GM12865 (cell line): ENCODE data around the gene CYP2C8.

Source experiments
- DNase-seq: peaks from one replicate; pipeline ENCODE4 v3.0.0; 2010; ENCODE audit warnings: low read depth
- H3K4me3 ChIP-seq: 2 replicates; pipeline ENCODE4 v1.5.1; 2011; ENCODE audit warnings: mild to moderate bottlenecking, low read depth, low read length, control low read depth
- TF ChIP-seq, protein P1 (sequence below): IDR thresholded peaks from 2 replicates; pipeline ENCODE4 v1.5.1; 2011; ENCODE audit warnings: low read length, control low read depth, low read depth, inconsistent platforms; ENCODE audit not compliant: insufficient read depth; ENCODE audit errors: missing control alignments

Gene CYP2C8

DNA sequence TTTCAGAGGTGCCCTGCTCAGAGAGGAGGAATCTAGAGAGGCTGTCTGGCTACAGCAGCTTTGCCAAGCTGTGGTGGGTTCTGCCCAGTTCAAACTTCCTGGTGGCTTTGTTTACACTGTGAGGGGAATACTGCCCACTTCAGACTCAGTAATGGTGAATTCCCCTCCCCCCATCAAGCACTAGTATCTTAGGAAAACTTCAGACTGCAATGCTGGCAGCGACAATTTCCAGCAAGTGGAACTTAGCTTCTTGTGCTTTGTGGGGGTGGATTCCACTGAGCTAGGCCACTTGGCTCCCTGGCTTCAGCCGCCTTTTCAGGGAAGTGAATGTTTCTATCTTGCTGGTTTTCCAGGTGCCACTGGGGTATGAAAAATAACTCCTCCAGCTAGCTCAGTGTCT is 42.8 kb downstream of the CYP2C8 start:
- no peak for DNase-seq
- no peak overlapping the region for H3K4me3 ChIP-seq
- TF ChIP-seq, protein P1, sequence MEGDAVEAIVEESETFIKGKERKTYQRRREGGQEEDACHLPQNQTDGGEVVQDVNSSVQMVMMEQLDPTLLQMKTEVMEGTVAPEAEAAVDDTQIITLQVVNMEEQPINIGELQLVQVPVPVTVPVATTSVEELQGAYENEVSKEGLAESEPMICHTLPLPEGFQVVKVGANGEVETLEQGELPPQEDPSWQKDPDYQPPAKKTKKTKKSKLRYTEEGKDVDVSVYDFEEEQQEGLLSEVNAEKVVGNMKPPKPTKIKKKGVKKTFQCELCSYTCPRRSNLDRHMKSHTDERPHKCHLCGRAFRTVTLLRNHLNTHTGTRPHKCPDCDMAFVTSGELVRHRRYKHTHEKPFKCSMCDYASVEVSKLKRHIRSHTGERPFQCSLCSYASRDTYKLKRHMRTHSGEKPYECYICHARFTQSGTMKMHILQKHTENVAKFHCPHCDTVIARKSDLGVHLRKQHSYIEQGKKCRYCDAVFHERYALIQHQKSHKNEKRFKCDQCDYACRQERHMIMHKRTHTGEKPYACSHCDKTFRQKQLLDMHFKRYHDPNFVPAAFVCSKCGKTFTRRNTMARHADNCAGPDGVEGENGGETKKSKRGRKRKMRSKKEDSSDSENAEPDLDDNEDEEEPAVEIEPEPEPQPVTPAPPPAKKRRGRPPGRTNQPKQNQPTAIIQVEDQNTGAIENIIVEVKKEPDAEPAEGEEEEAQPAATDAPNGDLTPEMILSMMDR = no peak

DNA sequence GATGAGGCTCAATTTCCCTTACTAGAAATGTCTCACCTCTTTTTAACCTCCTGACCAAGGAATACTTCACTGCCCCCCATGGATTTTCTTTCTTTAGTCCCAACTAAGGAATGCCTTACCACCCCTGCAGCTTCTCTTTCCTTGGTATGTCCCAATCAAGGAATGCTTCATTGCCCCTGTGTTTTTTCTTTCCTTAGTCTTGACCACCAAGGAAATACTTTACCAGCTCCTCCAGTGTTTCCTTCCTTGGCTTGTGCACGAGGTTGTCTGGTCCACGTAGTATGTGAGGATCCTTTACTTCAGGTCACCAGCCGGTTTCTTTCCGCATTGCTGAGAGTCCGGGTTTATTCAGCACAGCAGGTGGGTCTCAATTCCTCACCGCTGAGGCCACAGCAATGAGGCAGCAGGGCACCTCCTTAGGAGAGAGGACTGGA is 71.5 kb downstream of the CYP2C8 start:
- no peak for DNase-seq
- no peak overlapping the region for H3K4me3 ChIP-seq
- TF ChIP-seq, protein P1 = no peak

DNA sequence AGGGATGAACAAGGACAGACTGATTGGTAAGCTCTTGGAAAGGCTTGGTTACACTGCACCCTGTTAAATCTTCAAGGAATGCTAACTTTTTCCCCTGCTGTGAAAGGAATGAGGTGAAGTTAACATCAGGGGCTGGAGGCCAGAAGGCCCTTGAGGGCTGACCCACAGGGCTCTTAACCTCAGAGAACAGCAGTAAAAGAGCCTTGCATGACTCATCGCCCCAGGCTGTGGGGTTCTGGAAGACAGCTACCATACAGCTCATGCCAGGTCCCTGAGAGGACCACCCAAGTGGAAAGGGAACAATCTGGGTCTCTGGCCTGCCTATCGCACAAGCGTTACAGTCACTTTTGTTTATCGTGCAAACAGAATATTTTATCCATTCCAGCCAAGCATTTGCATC is 76.5 kb downstream of the CYP2C8 start:
- DNase-seq = no peak
- TF ChIP-seq, protein P1 = no peak
- no peak overlapping the region for H3K4me3 ChIP-seq

DNA sequence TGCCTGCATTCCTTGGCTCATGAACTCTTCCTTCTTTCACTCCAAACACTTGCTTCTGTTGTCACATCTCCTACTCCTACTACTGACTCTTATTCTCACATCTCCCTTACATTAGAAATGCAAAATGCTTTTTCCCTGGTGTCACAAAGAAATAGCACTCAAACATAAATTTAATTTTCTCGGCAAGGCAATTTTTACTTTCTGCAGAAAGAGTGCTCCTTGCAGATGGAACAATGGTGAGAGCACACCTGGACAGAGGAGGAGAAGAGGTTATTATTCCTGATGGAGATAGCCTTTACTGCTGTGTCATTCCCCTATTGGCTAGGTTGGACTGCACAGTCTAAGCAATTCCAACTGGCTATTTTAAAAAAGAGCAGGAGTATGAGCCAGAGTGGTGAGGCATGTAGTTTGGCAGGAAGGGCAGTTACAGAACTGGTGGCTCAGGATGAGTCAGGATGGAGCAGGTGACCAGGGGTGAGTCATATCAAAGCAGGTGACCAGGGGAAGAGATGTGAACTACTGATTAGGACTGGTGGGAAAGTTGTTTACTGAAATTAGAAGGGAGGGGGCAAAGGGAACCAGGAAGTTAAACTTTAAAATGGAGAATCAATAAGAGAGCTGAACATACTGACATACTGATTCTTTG is 77.9 kb downstream of the CYP2C8 start:
- no peak for DNase-seq
- TF ChIP-seq, protein P1 = no peak
- H3K4me3 ChIP-seq = no peak overlapping the region

DNA sequence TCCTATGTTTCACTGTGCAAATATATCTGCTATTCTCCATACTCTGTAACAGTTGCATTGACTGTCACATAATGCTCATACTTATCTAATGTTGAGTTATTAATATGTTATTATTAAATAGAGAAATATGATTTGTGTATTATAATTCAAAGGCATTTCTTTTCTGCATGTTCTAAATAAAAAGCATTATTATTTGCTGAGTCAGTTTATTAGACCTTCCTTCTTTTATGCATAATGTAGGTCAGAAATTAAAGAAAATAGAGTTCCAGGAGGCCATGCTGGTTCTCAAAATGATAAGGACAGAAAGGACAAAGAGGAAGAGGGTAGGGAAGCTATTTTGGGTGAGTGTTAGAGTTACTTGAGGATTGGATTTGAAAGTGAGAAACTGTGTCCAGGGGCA is 80.1 kb downstream of the CYP2C8 start:
- TF ChIP-seq, protein P1 = no peak
- no peak overlapping the region for H3K4me3 ChIP-seq
- no peak for DNase-seq
